HepG2 (cell line): ENCODE measurements around the gene CTF1. TPM values are rescaled to one million over a fixed set of nuclear protein-coding genes. Genes with fewer than 3 reads are reported as not detected.

Source experiments
- CHCHD3 ChIP-seq: sonication (generic); formaldehyde crosslinking; IDR thresholded peaks from 2 replicates; pipeline ENCODE4 v1.8.0; 2022; ENCODE audit warnings: mild to moderate bottlenecking, missing genetic modification reagents, moderate library complexity
- FLYWCH1 ChIP-seq: sonication (generic); formaldehyde crosslinking; IDR thresholded peaks from 2 replicates; pipeline ENCODE4 v1.8.1; 2023; ENCODE audit warnings: mild to moderate bottlenecking, missing genetic modification reagents
- FOSL1 ChIP-seq: sonication (generic); formaldehyde crosslinking; IDR thresholded peaks from 2 replicates; pipeline ENCODE4 v1.9.0; 2021; ENCODE audit warnings: missing genetic modification reagents, borderline replicate concordance
- GABPB1 ChIP-seq: IDR thresholded peaks from 2 replicates; pipeline ENCODE4 v1.6.1; 2016; ENCODE audit warnings: mild to moderate bottlenecking, missing genetic modification reagents, moderate library complexity, missing compliant biosample characterization
- JUN ChIP-seq: sonication (generic); formaldehyde crosslinking; IDR thresholded peaks from 2 replicates; pipeline ENCODE4 v1.4.0; 2020; ENCODE audit warnings: mild to moderate bottlenecking, missing genetic modification reagents
- MLXIP ChIP-seq: sonication (generic); formaldehyde crosslinking; IDR thresholded peaks from 2 replicates; pipeline ENCODE4 v1.9.0; 2021; ENCODE audit warnings: missing genetic modification reagents, borderline replicate concordance
- ZBTB4 ChIP-seq: sonication (generic); formaldehyde crosslinking; IDR thresholded peaks from 2 replicates; pipeline ENCODE4 v1.4.0; 2020; ENCODE audit warnings: missing genetic modification reagents, mild to moderate bottlenecking, borderline replicate concordance
- ZBTB44 ChIP-seq: sonication (generic); formaldehyde crosslinking; IDR thresholded peaks from 2 replicates; pipeline ENCODE4 v1.4.0; 2020; ENCODE audit warnings: missing genetic modification reagents
- ZC3H4 ChIP-seq: sonication (generic); formaldehyde crosslinking; IDR thresholded peaks from 2 replicates; pipeline ENCODE4 v1.4.0; 2020; ENCODE audit warnings: missing genetic modification reagents, borderline replicate concordance
- ZNF552 ChIP-seq: sonication (generic); formaldehyde crosslinking; IDR thresholded peaks from 2 replicates; pipeline ENCODE4 v1.9.0; 2022; ENCODE audit warnings: missing genetic modification reagents, mild to moderate bottlenecking, borderline replicate concordance
- ZNF598 ChIP-seq: sonication (generic); formaldehyde crosslinking; IDR thresholded peaks from 2 replicates; pipeline ENCODE4 v1.5.1; 2020; ENCODE audit warnings: mild to moderate bottlenecking, missing genetic modification reagents, borderline replicate concordance
- ZNF609 ChIP-seq: sonication (generic); formaldehyde crosslinking; IDR thresholded peaks from 2 replicates; pipeline ENCODE4 v1.4.0; 2020; ENCODE audit warnings: mild to moderate bottlenecking, missing genetic modification reagents, borderline replicate concordance
- ZUFSP ChIP-seq: sonication (generic); formaldehyde crosslinking; IDR thresholded peaks from 2 replicates; pipeline ENCODE4 v1.9.0; 2021; ENCODE audit warnings: missing genetic modification reagents, mild to moderate bottlenecking, borderline replicate concordance
- polyA plus RNA-seq, 8 experiments: library from polyadenylated mRNA; depleted of rRNA in 3 of 8; stranded (reverse) in 7 of 8; unstranded in 1 of 8; fragments of >200 nt; fragmentation: Illumina TruSeq in 4 of 8; extraction: Trizol in 4 of 8; gene quantifications; 2 replicates each; pipeline versions ENCODE4 v1.2.1 to v1.2.3, GENCODE V29; 2011 to 2016; ENCODE audit warnings: low read depth in 4 of 8, missing spikeins in 1 of 8, mixed read lengths in 1 of 8; ENCODE audit not compliant: insufficient read depth in 1 of 8
- total RNA-seq, 5 experiments: library from RNA; depleted of rRNA; stranded (reverse); fragments of >200 nt; fragmentation: Illumina TruSeq; extraction: Trizol; gene quantifications; 2 replicates each; pipeline ENCODE4 v1.2.3, GENCODE V29; 2016; ENCODE audit warnings: low read depth in 1 of 5

Gene CTF1
- total and polyA plus RNA-seq, 2 of the 13 experiments (the other 11 are each of a cell fraction or from before 2014, with no cell fraction given), result 0.13 to 1.8 TPM

- TF ChIP-seq MLXIP, result no peak
- no peak for TF ChIP-seq FLYWCH1
- TF ChIP-seq GABPB1 (CRISPR knock-in tag), result no peak
- no peak for TF ChIP-seq ZUFSP (CRISPR knock-in tag)
- TF ChIP-seq JUN (CRISPR knock-in tag), result no peak
- TF ChIP-seq ZNF598 (CRISPR knock-in tag), result no peak
- TF ChIP-seq ZC3H4, result 0 out of 2 replicates have a peak, but pooled peaks have one; percentile 32
- TF ChIP-seq ZBTB44, result no peak
- no peak for TF ChIP-seq ZBTB4 (CRISPR knock-in tag)
- no peak for TF ChIP-seq CHCHD3 (CRISPR knock-in tag)
- TF ChIP-seq ZNF552 (CRISPR knock-in tag), result no peak
- 0 out of 2 replicates have a peak, but pooled peaks have one; percentile 12 for TF ChIP-seq ZNF609
- no peak for TF ChIP-seq FOSL1 (CRISPR knock-in tag)
Observed at GRCh38 chr16:30876867-30877266, 19.5 kb upstream of the CTF1 start (continued).
